IMR-90 (cell line): ENCODE measurements around the gene STK36. TPM values are rescaled to one million over a fixed set of nuclear protein-coding genes. Genes with fewer than 3 reads are reported as not detected.
A peak's percentile ranks its signal among the peaks of the same experiment; 100 is the strongest.

Experiments used
- ATAC-seq: fragments of 200-7000 bp; cut with Tn5 transposase; 2 replicates; pipeline ENCODE4 v1.9.1; 2020; ENCODE audit warnings: low read depth, mild to moderate bottlenecking, moderate library complexity
- BruUV-seq: library from RNA; stranded (reverse); fragments of 400-500 nt; replicated peaks from 2 replicates; lab custom pipeline; 2021; lab: Mats Ljungman, UMichigan
- CTCF ChIA-PET: fragments of 300-600 bp; formaldehyde crosslinking; extraction: SDS; loops from one replicate; lab custom pipeline; 2021; ENCODE audit warnings: antibody characterized with exemption; lab: Yijun Ruan, JAX
- POLR2A ChIA-PET: fragments of 300-600 bp; sonication (Branson Sonifier 250); formaldehyde crosslinking; loops from one replicate; lab custom pipeline; 2022; ENCODE audit warnings: antibody characterized with exemption; ENCODE audit not compliant: unreplicated experiment; lab: Charles Lee
- DNase-seq: peaks from one replicate; pipeline ENCODE4 v3.0.0; 2013
- H2AFZ ChIP-seq: replicated peaks from 2 replicates; pipeline ENCODE3; 2013; ENCODE audit warnings: low read length, mild to moderate bottlenecking; ENCODE audit not compliant: poor library complexity
- H2AK5ac ChIP-seq: 2 replicates; pipeline ENCODE4 v1.6.1; 2013; ENCODE audit warnings: low read depth, low read length, inconsistent platforms
- H2AK9ac ChIP-seq: replicated peaks from 2 replicates; pipeline ENCODE3; 2013; ENCODE audit warnings: mild to moderate bottlenecking, low read depth, low read length, moderate library complexity; ENCODE audit not compliant: poor library complexity
- H2BK120ac ChIP-seq: 2 replicates; pipeline ENCODE4 v1.6.1; 2013; ENCODE audit warnings: low read depth, low read length, inconsistent platforms
- H2BK15ac ChIP-seq: 3 replicates; pipeline ENCODE4 v1.6.1; 2013; ENCODE audit warnings: low read depth, low read length, inconsistent platforms
- H2BK20ac ChIP-seq: 2 replicates; pipeline ENCODE4 v1.6.1; 2013; ENCODE audit warnings: low read depth, mild to moderate bottlenecking, inconsistent platforms, low read length, moderate library complexity
- H2BK5ac ChIP-seq: 2 replicates; pipeline ENCODE4 v1.6.1; 2013; ENCODE audit warnings: mild to moderate bottlenecking, low read depth, low read length, inconsistent platforms; ENCODE audit not compliant: poor library complexity, severe bottlenecking
- H3K14ac ChIP-seq: replicated peaks from 2 replicates; pipeline ENCODE4 v1.6.1; 2013; ENCODE audit warnings: low read depth, low read length, inconsistent platforms
- H3K18ac ChIP-seq: 2 replicates; pipeline ENCODE4 v1.6.1; 2013; ENCODE audit warnings: low read depth, low read length, control low read depth
- H3K23ac ChIP-seq: 2 replicates; pipeline ENCODE4 v1.6.1; 2013; ENCODE audit warnings: low read depth, low read length, inconsistent platforms
- H3K27ac ChIP-seq: 2 replicates; pipeline ENCODE4 v1.5.1; 2013; ENCODE audit warnings: mild to moderate bottlenecking, control low read depth, low read length; ENCODE audit not compliant: insufficient read depth
- H3K27me3 ChIP-seq: 2 replicates; pipeline ENCODE4 v1.6.1; 2013; ENCODE audit warnings: low read length; ENCODE audit not compliant: control insufficient read depth, insufficient read depth
- H3K36me3 ChIP-seq: 2 replicates; pipeline ENCODE4 v1.6.1; 2013; ENCODE audit warnings: low read length, mixed read lengths; ENCODE audit not compliant: control insufficient read depth, insufficient read depth
- H3K4ac ChIP-seq: 2 replicates; pipeline ENCODE4 v1.6.1; 2013; ENCODE audit warnings: low read depth, low read length, inconsistent platforms
- H3K4me1 ChIP-seq: 2 replicates; pipeline ENCODE4 v1.6.1; 2013; ENCODE audit warnings: low read length, mixed read lengths; ENCODE audit not compliant: control insufficient read depth, insufficient read depth
- H3K4me2 ChIP-seq: 2 replicates; pipeline ENCODE4 v1.6.1; 2013; ENCODE audit warnings: low read depth, mild to moderate bottlenecking, control low read depth, low read length, moderate library complexity
- H3K4me3 ChIP-seq: 2 replicates; pipeline ENCODE4 v1.5.1; 2013; ENCODE audit warnings: low read depth, mild to moderate bottlenecking, control low read depth, low read length, moderate library complexity; ENCODE audit not compliant: insufficient read depth
- H3K56ac ChIP-seq: 2 replicates; pipeline ENCODE4 v1.6.1; 2013; ENCODE audit warnings: low read length, inconsistent platforms; ENCODE audit not compliant: insufficient read depth; ENCODE audit errors: extremely low read depth
- H3K79me1 ChIP-seq, 2 experiments: 2 replicates each; pipeline ENCODE4 v1.6.1; 2013; ENCODE audit warnings: low read length in 2 of 2, inconsistent platforms in 1 of 2, low read depth in 1 of 2
- H3K9ac ChIP-seq: 2 replicates; pipeline ENCODE4 v1.6.1; 2013; ENCODE audit warnings: low read depth, low read length, control low read depth
- H3K9me1 ChIP-seq: 2 replicates; pipeline ENCODE4 v1.6.1; 2013; ENCODE audit warnings: low read length, inconsistent platforms; ENCODE audit not compliant: insufficient read depth
- H3K9me3 ChIP-seq: 2 replicates; pipeline ENCODE4 v1.6.1; 2013; ENCODE audit warnings: low read length; ENCODE audit not compliant: control insufficient read depth, insufficient read depth
- H4K20me1 ChIP-seq: 2 replicates; pipeline ENCODE4 v1.6.1; 2013; ENCODE audit warnings: low read length, inconsistent platforms; ENCODE audit not compliant: insufficient read depth
- H4K5ac ChIP-seq: 2 replicates; pipeline ENCODE4 v1.6.1; 2013; ENCODE audit warnings: mild to moderate bottlenecking, low read depth, low read length, control low read depth
- H4K8ac ChIP-seq, 2 experiments: 2 replicates each; pipeline ENCODE4 v1.6.1; 2013; ENCODE audit warnings: low read depth in 2 of 2, low read length in 2 of 2, control low read depth in 1 of 2, inconsistent platforms in 1 of 2
- H4K91ac ChIP-seq: 2 replicates; pipeline ENCODE4 v1.6.1; 2013; ENCODE audit warnings: low read depth, low read length, inconsistent platforms; ENCODE audit not compliant: insufficient read depth
- CHD1 ChIP-seq: IDR thresholded peaks from 2 replicates; pipeline ENCODE4 v1.6.1; 2012; ENCODE audit warnings: low read depth, low read length, improper control_type of control experiment
- CTCF ChIP-seq: conservative IDR thresholded peaks from 2 replicates; pipeline ENCODE4 v1.5.1; 2012; ENCODE audit warnings: mild to moderate bottlenecking, low read depth, low read length, improper control_type of control experiment
- MAFK ChIP-seq: IDR thresholded peaks from 2 replicates; pipeline ENCODE4 v1.6.1; 2012; ENCODE audit warnings: low read depth, low read length, improper control_type of control experiment
- MXI1 ChIP-seq: IDR thresholded peaks from 2 replicates; pipeline ENCODE4 v1.6.1; 2012; ENCODE audit warnings: low read depth, mild to moderate bottlenecking, low read length, moderate library complexity, borderline replicate concordance
- RAD21 ChIP-seq: IDR thresholded peaks from 2 replicates; pipeline ENCODE4 v1.6.1; 2012; ENCODE audit warnings: low read length, improper control_type of control experiment
- SMC3 ChIP-seq: fragments of 150-350 bp; IDR thresholded peaks from 2 replicates; pipeline ENCODE4 v1.6.1; 2016; ENCODE audit warnings: low read depth, mild to moderate bottlenecking, antibody characterized with exemption, low read length, moderate library complexity
- WGBS, 2 experiments: methylation state at CpG; one replicate each; pipeline versions ENCODE4 v1.1.5 to v1.1.7; 2013; ENCODE audit warnings: missing lambda C conversion rate in 2 of 2; ENCODE audit not compliant: insufficient read length in 1 of 2; ENCODE audit errors: extremely low coverage in 2 of 2; 5-methylcytosine and 5-hydroxymethylcytosine counted together
- dilution Hi-C: fragments of 300-500 bp; cut with HindIII; formaldehyde crosslinking; loops from one replicate; pipeline ENCODE4 v1.14.3; 2018; ENCODE audit warnings: low sequenced_read_pairs; ENCODE audit not compliant: unreplicated experiment
- in situ Hi-C: fragments of 300-500 bp; cut with MboI; formaldehyde crosslinking; loops from 3 replicates; pipeline ENCODE4 v1.14.3; 2019; ENCODE audit warnings: low sequenced_read_pairs, inconsistent platforms, mixed read lengths
- intact Hi-C: fragments of 100-400 bp; cut with micrococcal nuclease; formaldehyde crosslinking; loops from 2 replicates; pipeline ENCODE4 v1.10.0; 2022
- polyA plus RNA-seq, 3 experiments: library from polyadenylated mRNA; depleted of rRNA; stranded (reverse); fragments of >200 nt; gene quantifications; 2 replicates each; pipeline ENCODE4 v1.2.3, GENCODE V29; 2012; ENCODE audit warnings: low replicate concordance in 1 of 3
- total RNA-seq: library from RNA; depleted of rRNA; stranded (reverse); fragments of >200 nt; gene quantifications from 2 replicates; pipeline ENCODE4 v1.2.3, GENCODE V29; 2012

The STK36 gene
- total and polyA plus RNA-seq, 2 of the 4 experiments (the other 2 are of a cell fraction) = 17.6 to 44.5 TPM

GRCh38 chr2:218658671-218659257 lies 13.1 kb upstream of the STK36 start:
- ATAC-seq (peak; percentile 18), DNase-seq (peak; percentile 38)
- peak overlapping the region; percentile 91 for H3K4me2 ChIP-seq
- dilution Hi-C loops = no loop called here
- H3K4me1 ChIP-seq = peaks cover 3% of the 10 kb centered on the region; the same call in 1 of the 2 replicates
- peak overlapping the region; percentile 96 for H2AK9ac ChIP-seq
- H2BK20ac ChIP-seq = no peak overlapping the region
- peak overlapping the region; percentile 6; the same call in 1 of the 2 replicates for H2AK5ac ChIP-seq
- peaks cover 37% of the 10 kb centered on the region for H3K36me3 ChIP-seq
- H4K5ac ChIP-seq = peak overlapping the region; percentile 46; the same call in 1 of the 2 replicates
- no peaks in the 10 kb centered on the region for H3K9me3 ChIP-seq
- in situ Hi-C loops = loop anchor here (10.0 kb wide), 1 partner anchor 254 kb away; no protein-coding TSS in a partner anchor
- peak overlapping the region; percentile 76 for H3K4me3 ChIP-seq
- peaks cover 8% of the 10 kb centered on the region; the same call in 1 of the 2 replicates for H3K9me1 ChIP-seq
- peak overlapping the region; percentile 85 for H3K9ac ChIP-seq
- CTCF ChIA-PET = interaction anchor here (0.9 to 1.6 kb wide), 3 partner anchors 11 to 28 kb away, joined by 3 to 4 read pairs (median 3); no protein-coding TSS in a partner anchor
- no peaks in the 10 kb centered on the region for H3K27me3 ChIP-seq
- H4K20me1 ChIP-seq = no peaks in the 10 kb centered on the region
- H2BK15ac ChIP-seq = no peak overlapping the region
- H3K14ac ChIP-seq = peak overlapping the region; percentile 77
- TF ChIP-seq MAFK (no peak), CTCF (peak; percentile 46), CHD1 (no peak), RAD21 (peak; percentile 26; the same call in 1 of the 2 replicates), SMC3 (peak; percentile 44), MXI1 (peak; percentile 24; the same call in 1 of the 2 replicates)
- no peak overlapping the region for H2BK5ac ChIP-seq
- H3K18ac ChIP-seq = no peak overlapping the region
- H3K27ac ChIP-seq = peak overlapping the region; percentile 46
- peak overlapping the region; percentile 77 for H3K23ac ChIP-seq
- H3K4ac ChIP-seq = peak overlapping the region; percentile 84
- POLR2A ChIA-PET = interaction anchor here (0.6 to 1.0 kb wide), 2 partner anchors 124 to 251 kb away, joined by 4 to 9 read pairs; no protein-coding TSS in a partner anchor
- H4K8ac ChIP-seq = peak overlapping the region; percentile 82 to 85; a peak in 3 of 4 replicates
- intact Hi-C loops = loop anchor here (1.0 kb wide), 2 partner anchors 29 to 189 kb away; no protein-coding TSS in a partner anchor
- BruUV-seq = TSS peak; percentile 58
- H2BK120ac ChIP-seq = no peak overlapping the region
- peaks cover 22 to 45% of the 10 kb centered on the region in 2 experiments for H3K79me1 ChIP-seq
- 5% methylated on average over 11 of the region's 27 CpGs; no CpG with 5 or more reads in 1 of the 2 experiments for WGBS, 2 experiments
- peak overlapping the region; percentile 53 for H3K56ac ChIP-seq
- peak overlapping the region; percentile 97 for H2AFZ ChIP-seq
- peak overlapping the region; percentile 8; the same call in 1 of the 2 replicates for H4K91ac ChIP-seq
